Chondrocyte (in vitro differentiated cells): ENCODE results near the gene FYB2. TPM values are rescaled to one million over a fixed set of nuclear protein-coding genes. Genes with fewer than 3 reads are reported as not detected.

ENCODE experiments used
- DNase-seq: peaks from one replicate; pipeline ENCODE4 v3.0.0; 2021; ENCODE audit warnings: mixed read lengths, low spot score
- H3K27ac Mint-ChIP-seq: one replicate; pipeline ENCODE4 v1.8.0; 2021; ENCODE audit warnings: mild to moderate bottlenecking, moderate library complexity, mixed read lengths; ENCODE audit not compliant: unreplicated experiment
- H3K27me3 Mint-ChIP-seq: 2 replicates; pipeline ENCODE4 v1.8.0; 2021; ENCODE audit warnings: low read depth, mixed read lengths
- H3K36me3 Mint-ChIP-seq: 2 replicates; pipeline ENCODE4 v1.8.0; 2021; ENCODE audit warnings: low read depth, mixed read lengths
- H3K4me1 Mint-ChIP-seq: 2 replicates; pipeline ENCODE4 v1.8.0; 2021; ENCODE audit warnings: low read depth, mild to moderate bottlenecking, mixed read lengths
- H3K4me3 Mint-ChIP-seq: one replicate; pipeline ENCODE4 v1.8.0; 2021; ENCODE audit warnings: mild to moderate bottlenecking, moderate library complexity, mixed read lengths; ENCODE audit not compliant: unreplicated experiment
- H3K9me3 Mint-ChIP-seq: 2 replicates; pipeline ENCODE4 v1.8.0; 2021; ENCODE audit warnings: low read depth, mixed read lengths
- total RNA-seq: library from RNA; stranded (reverse); gene quantifications from 3 replicates; pipeline ENCODE4 v1.2.1, GENCODE V29; 2021
- TF ChIP-seq, protein P1 (sequence below): fragments of 200-600 bp; sonication (generic); IDR thresholded peaks from 2 replicates; pipeline ENCODE4 v1.5.0; 2021; ENCODE audit warnings: antibody characterized with exemption, mild to moderate bottlenecking, moderate library complexity

The FYB2 gene
- total RNA-seq, 1 donor from 2014 or later: 0.10 TPM

- no peaks in the 10 kb centered on the region for H3K36me3 Mint-ChIP-seq
- H3K9me3 Mint-ChIP-seq: peaks cover 6% of the 10 kb centered on the region
- H3K4me1 Mint-ChIP-seq: no peaks in the 10 kb centered on the region
- H3K4me3 Mint-ChIP-seq: no peak overlapping the region
- no peak overlapping the region for H3K27ac Mint-ChIP-seq
- no peak for DNase-seq
- TF ChIP-seq, protein P1, sequence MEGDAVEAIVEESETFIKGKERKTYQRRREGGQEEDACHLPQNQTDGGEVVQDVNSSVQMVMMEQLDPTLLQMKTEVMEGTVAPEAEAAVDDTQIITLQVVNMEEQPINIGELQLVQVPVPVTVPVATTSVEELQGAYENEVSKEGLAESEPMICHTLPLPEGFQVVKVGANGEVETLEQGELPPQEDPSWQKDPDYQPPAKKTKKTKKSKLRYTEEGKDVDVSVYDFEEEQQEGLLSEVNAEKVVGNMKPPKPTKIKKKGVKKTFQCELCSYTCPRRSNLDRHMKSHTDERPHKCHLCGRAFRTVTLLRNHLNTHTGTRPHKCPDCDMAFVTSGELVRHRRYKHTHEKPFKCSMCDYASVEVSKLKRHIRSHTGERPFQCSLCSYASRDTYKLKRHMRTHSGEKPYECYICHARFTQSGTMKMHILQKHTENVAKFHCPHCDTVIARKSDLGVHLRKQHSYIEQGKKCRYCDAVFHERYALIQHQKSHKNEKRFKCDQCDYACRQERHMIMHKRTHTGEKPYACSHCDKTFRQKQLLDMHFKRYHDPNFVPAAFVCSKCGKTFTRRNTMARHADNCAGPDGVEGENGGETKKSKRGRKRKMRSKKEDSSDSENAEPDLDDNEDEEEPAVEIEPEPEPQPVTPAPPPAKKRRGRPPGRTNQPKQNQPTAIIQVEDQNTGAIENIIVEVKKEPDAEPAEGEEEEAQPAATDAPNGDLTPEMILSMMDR: no peak
- H3K27me3 Mint-ChIP-seq: peaks cover 1% of the 10 kb centered on the region
Observed at GRCh38 chr1:56863265-56863992, 44.2 kb upstream of the FYB2 start.

DNA sequence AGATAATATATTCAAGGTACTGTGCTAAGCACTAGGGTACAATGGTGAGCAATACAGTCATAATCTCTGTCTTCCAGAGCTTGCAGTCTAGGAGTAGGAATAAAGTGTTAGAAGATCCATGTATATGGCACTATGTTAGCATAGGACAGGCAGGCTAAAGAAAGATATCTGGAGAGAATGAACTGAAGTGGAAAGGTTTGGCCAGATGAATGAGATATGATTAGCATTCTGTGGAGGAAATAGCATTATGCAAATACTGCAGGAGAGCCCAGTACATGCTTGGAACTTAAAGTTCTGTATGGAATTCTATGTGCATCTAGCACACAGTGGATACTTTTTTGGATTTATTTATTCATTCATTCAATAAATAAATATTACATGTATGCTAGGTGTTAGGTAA lies 40.1 kb upstream of the FYB2 start:
- no peaks in the 10 kb centered on the region for H3K36me3 Mint-ChIP-seq
- peaks cover 1% of the 10 kb centered on the region for H3K27me3 Mint-ChIP-seq
- no peak for DNase-seq
- TF ChIP-seq, protein P1: no peak
- H3K27ac Mint-ChIP-seq: no peak overlapping the region
- H3K9me3 Mint-ChIP-seq: peaks cover under 1% of the 10 kb centered on the region
- H3K4me1 Mint-ChIP-seq: no peaks in the 10 kb centered on the region
- no peak overlapping the region for H3K4me3 Mint-ChIP-seq

DNA sequence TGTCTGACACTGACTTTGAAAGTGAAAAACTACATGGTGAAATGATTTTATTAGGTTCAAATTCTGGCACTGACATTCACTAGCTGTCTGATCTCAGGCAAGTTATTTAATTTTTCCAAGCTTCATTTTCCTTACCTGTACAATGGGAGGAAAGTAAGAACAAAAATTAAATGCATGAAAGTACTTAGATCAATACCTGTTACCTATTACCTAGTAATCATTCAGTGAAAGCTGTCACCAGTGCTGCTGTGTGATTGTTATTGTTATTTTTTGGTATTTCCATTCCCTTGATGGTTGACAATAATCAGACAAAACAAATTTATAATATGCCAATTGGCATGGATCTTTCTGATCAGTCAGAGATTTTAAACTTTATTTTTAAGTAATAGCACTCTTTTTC lies 37.0 kb upstream of the FYB2 start:
- Mint-ChIP-seq H3K27me3 (peaks cover 6% of the 10 kb centered on the region), H3K4me3 (no peak overlapping the region), H3K27ac (no peak overlapping the region), H3K4me1 (no peaks in the 10 kb centered on the region), H3K9me3 (no peaks in the 10 kb centered on the region), H3K36me3 (no peaks in the 10 kb centered on the region)
- TF ChIP-seq, protein P1: no peak
- DNase-seq: no peak

GRCh38 chr1:56855190-56855589 lies 36.0 kb upstream of the FYB2 start:
- H3K4me1 Mint-ChIP-seq: no peaks in the 10 kb centered on the region
- H3K36me3 Mint-ChIP-seq: no peaks in the 10 kb centered on the region
- H3K4me3 Mint-ChIP-seq: no peak overlapping the region
- no peaks in the 10 kb centered on the region for H3K9me3 Mint-ChIP-seq
- TF ChIP-seq, protein P1: no peak
- peaks cover 6% of the 10 kb centered on the region for H3K27me3 Mint-ChIP-seq
- no peak for DNase-seq
- H3K27ac Mint-ChIP-seq: no peak overlapping the region

DNA sequence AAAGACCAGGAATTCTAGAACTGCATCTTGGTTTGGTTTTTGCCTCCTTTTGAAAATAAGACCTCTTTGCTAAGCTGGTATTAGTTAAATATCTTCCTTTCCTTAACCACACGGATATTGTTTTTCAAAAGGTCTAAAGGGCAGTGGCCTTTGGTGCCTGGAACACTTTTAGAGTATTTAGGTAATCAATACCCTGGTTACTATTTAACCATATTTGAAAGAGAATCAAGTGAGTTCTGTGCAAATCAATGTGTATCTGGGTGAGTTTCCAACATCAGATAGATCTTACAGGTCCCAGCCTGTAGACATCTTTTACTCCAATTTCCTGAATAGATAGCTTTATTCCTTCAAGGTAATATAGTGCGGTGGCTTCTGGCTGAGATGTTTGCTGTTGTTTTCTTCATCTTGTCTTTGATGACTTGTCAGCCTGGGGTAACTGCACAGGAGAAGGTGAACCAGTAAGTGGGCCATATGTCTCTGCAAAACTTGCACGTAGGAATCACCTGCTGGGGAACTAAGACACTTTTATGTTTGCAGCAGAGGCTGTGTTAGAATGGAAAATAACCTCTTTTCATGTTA lies 35.4 kb upstream of the FYB2 start, which contains the start of gene C8A:
TSS of gene C8A (plus strand) at position 277 of the 579 bp plus-strand sequence. CDS start at position 382, 105 bp downstream.
- TF ChIP-seq, protein P1: no peak
- no peaks in the 10 kb centered on the region for H3K9me3 Mint-ChIP-seq
- no peak within 1 kb of the TSS for H3K27ac Mint-ChIP-seq
- H3K36me3 Mint-ChIP-seq: no peaks in the 10 kb centered on the region
- H3K4me1 Mint-ChIP-seq: no peaks in the 10 kb centered on the region
- no peak within 1 kb of the TSS for H3K4me3 Mint-ChIP-seq
- no peak for DNase-seq
- peaks cover 6% of the 10 kb centered on the region for H3K27me3 Mint-ChIP-seq
